A549 treated with AZD9567 at 1 μM for 4 hours (cell line): ENCODE data around the gene KIF1B. TPM values are rescaled to one million over a fixed set of nuclear protein-coding genes. Genes with fewer than 3 reads are reported as not detected.

ENCODE experiments used
- total RNA-seq: library from RNA; stranded (reverse); fragments of 200-300 nt; extraction: Qiagen RNA extraction; gene quantifications from 5 replicates; pipeline ENCODE4 v1.2.3, GENCODE V29; 2022; ENCODE audit not compliant: insufficient read depth

Gene KIF1B
- 11.4 to 14.5 TPM (median 13.8 TPM) in 5 replicates for total RNA-seq

GRCh38 chr1:10209905-10210810 is at the start of gene KIF1B:
KIF1B (plus strand) TSS chr1:10210570; CDS start chr1:10232329, 21,759 bp downstream.

GRCh38 chr1:10398734-10399443 is 188.5 kb downstream of the KIF1B start, which contains the start of gene PGD:
PGD (plus strand) TSS chr1:10399064; CDS start chr1:10399118, 54 bp downstream.

GRCh38 chr1:10430216-10431069 is 220.1 kb downstream of the KIF1B start, which contains the start of gene CENPS:
CENPS (plus strand) TSS chr1:10430433; CDS start chr1:10430518, 85 bp downstream.

Other genes starting within 250 kb of the KIF1B start
- 4.7 to 6.5 TPM (median 6.0 TPM) in 4 of 5 replicates, not detected in the other for gene RBP7, start 213.3 kb upstream of the KIF1B start, total RNA-seq
- 11.8 to 13.2 TPM (median 13.0 TPM) in 5 replicates for gene UBE4B, start 177.6 kb upstream of the KIF1B start, total RNA-seq
- gene PGD, start 188.5 kb downstream of the KIF1B start, total RNA-seq, result 1,080 to 1,172 TPM (median 1,122 TPM) in 5 replicates
- 27.4 to 35.0 TPM (median 28.1 TPM) in 5 replicates for gene CENPS, start 219.9 kb downstream of the KIF1B start, total RNA-seq
- gene CORT, start 239.5 kb downstream of the KIF1B start, total RNA-seq, result 0.14 to 0.30 TPM (median 0.25 TPM) in 3 of 5 replicates, not detected in the others